Effector memory CD4-positive, alpha-beta T cell (primary cell): ENCODE measurements around the gene KIF13A.

ENCODE experiments used
- DNase-seq, 3 donors: peaks; one replicate each; pipeline ENCODE4 v3.0.0-alpha.2; 2020
- H3K27ac ChIP-seq: 2 replicates; pipeline ENCODE4 v1.7.0; 2013; ENCODE audit warnings: mild to moderate bottlenecking, low read length, moderate library complexity; ENCODE audit not compliant: insufficient read depth, poor library complexity, severe bottlenecking
- H3K27me3 ChIP-seq: replicated peaks from 2 replicates; pipeline ENCODE4 v1.7.0; 2013; ENCODE audit warnings: mild to moderate bottlenecking, low read length; ENCODE audit not compliant: insufficient read depth, control insufficient read depth, poor library complexity, severe bottlenecking
- H3K36me3 ChIP-seq: 2 replicates; pipeline ENCODE4 v1.7.0; 2013; ENCODE audit warnings: mild to moderate bottlenecking, low read length, moderate library complexity; ENCODE audit not compliant: control insufficient read depth, insufficient read depth
- H3K4me1 ChIP-seq: 2 replicates; pipeline ENCODE4 v1.7.0; 2013; ENCODE audit warnings: low read length, mild to moderate bottlenecking; ENCODE audit not compliant: control insufficient read depth, insufficient read depth, poor library complexity, severe bottlenecking
- H3K4me3 ChIP-seq: 2 replicates; pipeline ENCODE4 v1.7.0; 2013; ENCODE audit warnings: low read length, low read depth, mild to moderate bottlenecking; ENCODE audit not compliant: insufficient read depth, poor library complexity, severe bottlenecking
- H3K9me3 ChIP-seq: 2 replicates; pipeline ENCODE4 v1.7.0; 2013; ENCODE audit warnings: mild to moderate bottlenecking, low read length, moderate library complexity; ENCODE audit not compliant: control insufficient read depth

KIF13A gene

GRCh38 chr6:17905611-17906592 is 81.5 kb downstream of the KIF13A start:
- no peaks in the 10 kb centered on the region for H3K9me3 ChIP-seq
- H3K4me3 ChIP-seq, result no peak overlapping the region
- H3K27ac ChIP-seq, result no peak overlapping the region
- no peaks in the 10 kb centered on the region for H3K27me3 ChIP-seq
- no peak for DNase-seq
- no peaks in the 10 kb centered on the region for H3K36me3 ChIP-seq
- H3K4me1 ChIP-seq, result no peaks in the 10 kb centered on the region

DNA sequence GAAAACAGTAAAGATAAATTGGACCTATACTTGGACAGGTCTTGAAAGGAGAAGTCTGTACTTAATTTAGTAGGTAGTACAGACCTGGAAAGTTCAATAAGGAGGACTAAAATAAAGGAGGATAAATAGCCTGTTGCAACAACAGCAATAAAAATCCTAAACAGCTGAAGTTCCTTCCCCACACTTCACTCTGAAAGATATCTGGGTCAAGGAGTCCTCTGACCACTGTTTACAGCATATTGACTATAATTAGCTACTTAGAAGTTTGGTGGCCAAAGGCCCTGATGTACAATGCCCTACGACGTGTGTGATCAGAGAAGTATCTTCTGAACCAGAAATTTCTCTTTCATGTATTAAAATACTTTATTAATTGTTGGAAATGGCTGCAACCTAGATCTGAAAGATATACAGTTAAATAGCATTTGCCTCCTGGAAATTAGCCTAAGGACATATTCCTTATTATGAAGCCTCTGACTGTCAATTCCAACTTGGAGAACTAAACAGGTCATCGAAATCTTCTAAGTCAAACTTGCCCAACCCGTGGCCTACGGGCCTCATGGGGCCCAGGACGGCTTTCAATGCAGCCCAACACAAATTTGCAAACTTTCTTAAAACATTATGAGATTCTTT is 82.8 kb downstream of the KIF13A start:
- Histone ChIP-seq H3K27me3 (no peaks in the 10 kb centered on the region), H3K36me3 (no peaks in the 10 kb centered on the region), H3K27ac (no peak overlapping the region), H3K4me1 (no peaks in the 10 kb centered on the region), H3K4me3 (no peak overlapping the region), H3K9me3 (no peaks in the 10 kb centered on the region)
- no peak for DNase-seq

GRCh38 chr6:17902974-17903373 is 84.5 kb downstream of the KIF13A start:
- no peak for DNase-seq
- Histone ChIP-seq H3K27ac (no peak overlapping the region), H3K4me3 (no peak overlapping the region), H3K27me3 (no peaks in the 10 kb centered on the region), H3K9me3 (no peaks in the 10 kb centered on the region), H3K36me3 (no peaks in the 10 kb centered on the region), H3K4me1 (no peaks in the 10 kb centered on the region)

DNA sequence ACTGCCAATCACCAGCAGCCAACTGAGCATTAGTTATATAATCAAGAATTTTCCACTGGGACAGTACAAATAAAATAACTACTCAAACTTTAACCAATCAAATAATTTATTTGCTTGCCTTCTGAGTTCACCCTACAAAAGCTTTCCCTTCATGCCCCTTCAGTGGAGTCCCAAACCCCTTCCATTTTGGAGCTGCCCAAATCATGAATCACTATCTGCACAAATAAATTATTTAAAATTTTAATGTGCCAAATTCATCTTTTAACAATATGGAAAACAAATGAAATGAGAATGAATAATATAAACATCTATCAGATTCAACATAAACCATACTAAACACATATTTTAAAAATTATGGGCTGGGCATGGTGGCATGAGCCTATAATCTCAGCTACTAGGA is 85.9 kb downstream of the KIF13A start:
- H3K4me1 ChIP-seq, result no peaks in the 10 kb centered on the region

GRCh38 chr6:17900011-17900410 is 87.4 kb downstream of the KIF13A start:
- H3K36me3 ChIP-seq, result no peaks in the 10 kb centered on the region
- H3K27me3 ChIP-seq, result no peaks in the 10 kb centered on the region
- H3K27ac ChIP-seq, result no peak overlapping the region
- DNase-seq, result no peak
- peaks cover 8% of the 10 kb centered on the region for H3K9me3 ChIP-seq
- no peaks in the 10 kb centered on the region for H3K4me1 ChIP-seq
- H3K4me3 ChIP-seq, result no peak overlapping the region

More for the DNA sequence above, 85.9 kb downstream of the KIF13A start:
- DNase-seq, result no peak
- Histone ChIP-seq H3K27ac (no peak overlapping the region), H3K36me3 (no peaks in the 10 kb centered on the region), H3K9me3 (no peaks in the 10 kb centered on the region), H3K27me3 (no peaks in the 10 kb centered on the region), H3K4me3 (no peak overlapping the region)

GRCh38 chr6:17899491-17899890 is 87.9 kb downstream of the KIF13A start:
- no peaks in the 10 kb centered on the region for H3K36me3 ChIP-seq
- peaks cover 11% of the 10 kb centered on the region for H3K9me3 ChIP-seq

GRCh38 chr6:17897681-17898080 is 89.8 kb downstream of the KIF13A start:
- no peak overlapping the region for H3K27ac ChIP-seq
- H3K9me3 ChIP-seq, result peaks cover 11% of the 10 kb centered on the region
- H3K36me3 ChIP-seq, result no peaks in the 10 kb centered on the region
- no peaks in the 10 kb centered on the region for H3K4me1 ChIP-seq
- H3K27me3 ChIP-seq, result no peaks in the 10 kb centered on the region
- no peak overlapping the region for H3K4me3 ChIP-seq
- DNase-seq, result no peak

More at GRCh38 chr6:17899491-17899890, 87.9 kb downstream of the KIF13A start:
- Histone ChIP-seq H3K4me1 (no peaks in the 10 kb centered on the region), H3K4me3 (no peak overlapping the region), H3K27me3 (no peaks in the 10 kb centered on the region), H3K27ac (no peak overlapping the region)
- DNase-seq, result no peak

DNA sequence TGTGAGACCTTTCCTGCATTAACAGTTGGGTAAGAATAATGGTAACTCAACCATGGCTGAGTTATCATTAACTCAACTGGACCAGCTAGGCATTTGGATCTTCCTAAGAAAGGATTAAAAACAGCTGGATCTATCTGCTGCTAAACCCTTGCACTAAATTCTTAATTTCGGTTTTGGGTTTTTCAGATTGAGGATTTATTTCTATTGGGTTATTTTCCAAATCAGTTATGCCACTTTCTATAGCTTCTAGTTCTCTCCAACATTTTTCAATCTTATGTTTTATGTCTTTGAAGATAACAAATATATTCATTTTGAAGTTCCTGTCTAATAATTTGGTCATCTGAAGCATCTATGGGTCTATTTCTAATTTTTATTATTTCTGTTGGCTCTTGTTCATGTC is 92.5 kb downstream of the KIF13A start:
- no peaks in the 10 kb centered on the region for H3K27me3 ChIP-seq
- H3K4me3 ChIP-seq, result no peak overlapping the region
- H3K36me3 ChIP-seq, result no peaks in the 10 kb centered on the region
- no peak for DNase-seq
- H3K9me3 ChIP-seq, result peaks cover 11% of the 10 kb centered on the region
- no peak overlapping the region for H3K27ac ChIP-seq
- no peaks in the 10 kb centered on the region for H3K4me1 ChIP-seq

GRCh38 chr6:17894191-17894590 is 93.2 kb downstream of the KIF13A start:
- Histone ChIP-seq H3K4me1 (no peaks in the 10 kb centered on the region), H3K36me3 (no peaks in the 10 kb centered on the region), H3K27ac (no peak overlapping the region), H3K4me3 (no peak overlapping the region), H3K27me3 (no peaks in the 10 kb centered on the region), H3K9me3 (peaks cover 11% of the 10 kb centered on the region)
- no peak for DNase-seq

- no peak for DNase-seq
- H3K27me3 ChIP-seq, result no peaks in the 10 kb centered on the region
- H3K9me3 ChIP-seq, result peaks cover 11% of the 10 kb centered on the region
- H3K27ac ChIP-seq, result no peak overlapping the region
- no peaks in the 10 kb centered on the region for H3K4me1 ChIP-seq
- no peak overlapping the region for H3K4me3 ChIP-seq
- no peaks in the 10 kb centered on the region for H3K36me3 ChIP-seq
Measured at GRCh38 chr6:17892097-17892686, 95.2 kb downstream of the KIF13A start.
